HG02943 (cell line): ENCODE results near the gene MUC5B.
"Not testable (repeated sequence)": the region's sequence is repeated elsewhere in the genome, so short reads cannot be mapped to it uniquely, and the experiment has no call there.

Experiments used
- ATAC-seq: cut with Tn5 transposase; IDR thresholded peaks from one replicate; pipeline ENCODE4 v1.9.1; 2021; ENCODE audit warnings: mild to moderate bottlenecking, low read depth, moderate library complexity; ENCODE audit not compliant: unreplicated experiment

The MUC5B gene

DNA sequence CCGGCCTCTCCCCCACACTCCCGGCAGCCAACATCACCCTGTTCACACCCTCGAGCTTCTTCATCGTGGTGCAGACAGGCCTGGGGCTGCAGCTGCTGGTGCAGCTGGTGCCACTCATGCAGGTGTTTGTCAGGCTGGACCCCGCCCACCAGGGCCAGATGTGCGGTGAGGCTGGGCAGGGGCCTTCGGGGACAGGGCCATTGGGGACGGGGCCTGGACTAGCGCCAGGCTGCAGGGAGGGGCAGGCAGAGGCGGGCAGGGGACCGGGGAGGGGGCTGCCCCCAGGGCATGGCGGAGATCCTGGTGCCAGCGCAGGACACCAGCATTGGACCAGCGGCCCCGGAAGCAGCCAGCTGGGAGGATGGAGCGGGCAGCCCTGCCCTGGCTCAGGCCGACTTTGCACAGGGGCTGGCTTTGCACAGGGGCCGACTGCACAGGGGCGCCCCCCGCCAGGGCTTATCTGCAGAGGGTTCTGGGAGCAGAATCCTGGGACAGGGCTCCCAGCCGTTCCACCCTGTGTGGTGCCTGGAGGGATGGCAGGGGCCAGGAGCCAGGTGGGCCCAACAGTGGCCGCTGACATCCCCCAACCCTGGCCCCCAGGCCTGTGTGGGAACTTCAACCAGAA lies 8.6 kb downstream of the MUC5B start:
- no peak for ATAC-seq

DNA sequence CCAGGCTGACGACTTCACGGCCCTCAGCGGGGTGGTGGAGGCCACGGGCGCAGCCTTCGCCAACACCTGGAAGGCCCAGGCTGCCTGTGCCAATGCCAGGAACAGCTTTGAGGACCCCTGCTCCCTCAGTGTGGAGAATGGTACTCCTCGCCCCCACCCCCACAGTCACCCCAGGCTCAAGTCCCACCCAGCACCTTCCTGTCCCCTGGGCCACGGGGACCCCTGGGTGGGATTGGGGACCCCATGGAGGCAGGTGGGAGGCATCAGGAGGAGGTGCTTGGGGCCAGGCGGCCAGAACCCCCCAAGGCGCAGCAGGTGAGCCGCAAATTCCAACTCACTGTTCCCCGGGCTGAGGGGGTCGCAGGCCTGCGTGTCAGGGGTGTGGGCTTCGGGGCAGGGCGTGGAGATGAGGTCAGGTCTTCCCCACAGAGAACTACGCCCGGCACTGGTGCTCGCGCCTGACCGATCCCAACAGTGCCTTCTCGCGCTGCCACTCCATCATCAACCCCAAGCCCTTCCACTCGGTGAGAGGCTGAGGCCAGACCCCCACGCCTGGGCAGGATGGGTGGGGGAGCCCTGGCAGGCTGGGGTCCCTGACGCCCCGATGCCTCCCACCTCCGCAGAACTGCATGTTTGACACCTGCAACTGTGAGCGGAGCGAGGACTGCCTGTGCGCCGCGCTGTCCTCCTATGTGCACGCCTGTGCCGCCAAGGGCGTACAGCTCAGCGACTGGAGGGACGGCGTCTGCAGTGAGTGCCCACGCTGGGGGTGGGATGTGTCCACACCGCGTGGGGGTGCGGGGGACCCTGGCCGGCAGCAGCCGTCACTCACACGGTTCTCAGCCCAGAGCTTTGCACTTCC lies 9.4 kb downstream of the MUC5B start:
- no peak for ATAC-seq

DNA sequence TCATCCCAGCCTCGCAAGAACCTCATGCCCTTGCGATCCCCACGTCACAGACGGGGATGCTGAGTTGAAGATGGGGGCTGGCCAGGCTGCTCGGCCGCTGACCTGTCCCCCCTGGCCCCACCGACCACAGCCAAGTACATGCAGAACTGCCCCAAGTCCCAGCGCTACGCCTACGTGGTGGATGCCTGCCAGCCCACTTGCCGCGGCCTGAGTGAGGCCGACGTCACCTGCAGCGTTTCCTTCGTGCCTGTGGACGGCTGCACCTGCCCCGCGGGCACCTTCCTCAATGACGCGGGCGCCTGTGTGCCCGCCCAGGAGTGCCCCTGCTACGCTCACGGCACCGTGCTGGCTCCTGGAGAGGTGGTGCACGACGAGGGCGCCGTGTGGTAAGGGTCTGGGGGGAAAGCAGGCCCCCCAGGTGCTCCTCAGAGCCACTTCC lies 10.0 kb downstream of the MUC5B start:
- no peak for ATAC-seq

DNA sequence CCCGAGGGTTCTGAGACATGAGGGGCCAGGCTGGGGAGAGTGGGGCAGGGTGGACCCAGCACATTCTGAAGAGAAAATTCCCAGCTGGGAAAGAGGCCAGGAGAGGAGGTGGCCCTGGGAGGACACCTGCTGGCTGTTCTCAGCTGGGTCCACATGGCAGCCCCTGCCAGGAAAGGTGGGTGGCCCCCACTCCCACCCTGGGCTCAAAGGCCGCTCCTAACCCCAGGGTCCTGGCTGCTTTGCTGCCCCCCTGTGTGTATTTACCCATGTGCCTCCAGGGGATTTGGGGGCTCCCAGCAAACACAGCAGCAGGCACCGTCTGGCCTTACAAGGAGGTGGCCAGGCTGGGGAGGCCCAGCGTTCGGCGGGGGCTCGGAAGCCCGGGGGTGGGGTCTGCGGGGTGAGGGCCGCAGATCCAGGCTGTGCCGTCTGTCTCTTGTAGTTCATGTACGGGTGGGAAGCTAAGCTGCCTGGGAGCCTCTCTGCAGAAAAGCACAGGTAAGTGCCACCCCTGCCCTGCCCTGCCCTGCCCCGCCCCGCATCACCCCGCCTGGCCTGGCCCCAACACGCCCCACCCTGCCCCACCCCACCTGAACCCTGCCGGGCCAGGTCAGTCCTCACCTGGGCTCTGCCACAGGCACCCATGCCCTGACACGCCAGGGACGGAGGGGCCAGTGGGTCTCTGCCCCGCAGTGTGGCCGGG lies 10.6 kb downstream of the MUC5B start:
- ATAC-seq: no peak

DNA sequence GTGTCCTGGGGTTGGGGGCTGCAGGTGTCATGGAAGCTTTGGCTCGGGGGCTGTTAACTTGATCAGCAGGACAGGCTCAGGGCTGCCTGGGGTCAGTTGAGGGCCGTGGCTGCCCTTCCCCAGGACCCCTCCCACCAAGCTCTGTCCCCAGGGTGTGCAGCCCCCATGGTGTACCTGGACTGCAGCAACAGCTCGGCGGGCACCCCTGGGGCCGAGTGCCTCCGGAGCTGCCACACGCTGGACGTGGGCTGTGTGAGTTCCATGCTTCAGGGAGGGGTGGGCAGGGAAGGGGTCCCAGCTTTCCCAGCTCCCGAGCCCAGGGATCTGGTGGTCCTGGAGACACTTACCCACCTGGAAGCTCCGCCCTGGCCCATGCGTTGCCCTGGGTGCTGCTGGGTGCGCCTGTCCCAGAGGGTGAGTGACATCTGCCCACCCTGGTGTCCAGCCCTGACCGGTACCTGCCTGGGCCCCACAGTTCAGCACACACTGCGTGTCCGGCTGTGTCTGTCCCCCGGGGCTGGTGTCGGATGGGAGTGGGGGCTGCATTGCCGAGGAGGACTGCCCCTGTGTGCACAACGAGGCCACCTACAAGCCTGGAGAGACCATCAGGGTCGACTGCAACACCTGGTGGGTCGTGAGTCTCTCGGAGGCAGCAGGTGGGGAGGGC lies 11.3 kb downstream of the MUC5B start:
- no peak for ATAC-seq

DNA sequence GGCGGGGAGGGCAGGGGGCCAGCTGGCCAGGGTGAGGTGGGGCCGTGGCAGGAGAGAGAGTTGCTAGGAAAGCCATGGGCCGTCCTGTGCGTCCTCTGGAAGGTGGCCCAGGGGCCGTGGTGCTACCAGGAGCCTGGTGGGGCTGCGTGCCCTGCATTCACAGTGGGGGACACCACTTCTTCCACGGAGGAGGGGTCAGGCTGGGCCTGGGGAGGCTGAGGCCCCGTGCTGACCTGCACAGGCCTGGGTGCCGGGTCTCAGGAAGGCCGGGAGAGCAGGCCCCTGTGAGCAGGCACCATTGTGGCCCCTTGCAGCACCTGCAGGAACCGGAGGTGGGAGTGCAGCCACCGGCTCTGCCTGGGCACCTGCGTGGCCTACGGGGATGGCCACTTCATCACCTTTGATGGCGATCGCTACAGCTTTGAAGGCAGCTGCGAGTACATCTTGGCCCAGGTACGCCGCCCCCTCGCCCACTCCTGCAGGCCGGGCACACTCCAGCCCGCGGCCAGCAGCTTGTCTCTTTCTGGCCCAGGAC lies 12.0 kb downstream of the MUC5B start:
- no peak for ATAC-seq

DNA sequence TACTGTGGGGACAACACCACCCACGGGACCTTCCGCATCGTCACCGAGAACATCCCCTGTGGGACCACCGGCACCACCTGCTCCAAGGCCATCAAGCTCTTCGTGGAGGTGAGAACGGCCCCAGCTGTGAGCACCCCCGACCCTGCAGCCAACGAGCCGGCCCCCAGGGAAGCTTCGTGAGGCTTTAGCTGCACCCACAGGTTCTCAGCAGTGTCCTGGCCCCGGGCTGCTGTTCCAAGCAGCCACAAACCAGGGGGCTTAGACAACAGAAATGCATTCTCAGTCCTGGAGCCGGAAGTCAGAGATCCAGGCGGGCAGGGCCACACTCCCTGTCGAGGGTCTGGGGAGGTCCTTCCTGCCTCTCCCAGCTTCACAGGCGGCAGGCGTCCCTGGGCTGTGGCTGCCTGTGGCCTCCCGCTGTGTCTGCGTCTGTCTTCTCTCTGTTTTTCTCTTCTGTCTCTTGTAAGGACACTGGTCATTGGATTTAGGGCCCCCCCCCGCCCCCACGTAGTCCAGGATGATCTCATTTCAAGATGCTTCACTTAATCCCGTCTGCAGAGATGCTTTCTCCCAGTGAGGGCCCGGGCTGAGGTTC lies 12.5 kb downstream of the MUC5B start:
- ATAC-seq: no peak

DNA sequence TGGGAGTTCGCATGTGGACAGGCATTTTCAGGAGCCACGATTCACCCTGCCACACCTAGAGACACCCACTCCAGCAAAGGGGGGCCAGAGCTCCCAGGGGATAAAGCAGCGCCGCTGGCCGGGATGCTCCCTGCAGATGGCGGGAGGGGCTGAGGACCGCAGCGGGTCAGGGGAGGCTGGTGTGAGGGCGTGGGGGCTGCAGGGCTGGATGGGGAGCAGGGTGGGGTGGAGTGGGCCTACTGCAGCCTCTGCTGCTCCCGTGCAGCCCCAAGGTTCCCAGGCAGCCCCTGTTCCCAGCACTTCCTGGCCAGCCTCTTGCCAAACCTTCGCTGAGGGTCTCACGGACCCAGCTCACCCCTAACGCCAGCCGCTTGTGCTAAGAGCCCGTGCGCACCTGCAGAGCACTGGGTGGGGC lies 13.0 kb downstream of the MUC5B start:
- ATAC-seq: no peak

DNA sequence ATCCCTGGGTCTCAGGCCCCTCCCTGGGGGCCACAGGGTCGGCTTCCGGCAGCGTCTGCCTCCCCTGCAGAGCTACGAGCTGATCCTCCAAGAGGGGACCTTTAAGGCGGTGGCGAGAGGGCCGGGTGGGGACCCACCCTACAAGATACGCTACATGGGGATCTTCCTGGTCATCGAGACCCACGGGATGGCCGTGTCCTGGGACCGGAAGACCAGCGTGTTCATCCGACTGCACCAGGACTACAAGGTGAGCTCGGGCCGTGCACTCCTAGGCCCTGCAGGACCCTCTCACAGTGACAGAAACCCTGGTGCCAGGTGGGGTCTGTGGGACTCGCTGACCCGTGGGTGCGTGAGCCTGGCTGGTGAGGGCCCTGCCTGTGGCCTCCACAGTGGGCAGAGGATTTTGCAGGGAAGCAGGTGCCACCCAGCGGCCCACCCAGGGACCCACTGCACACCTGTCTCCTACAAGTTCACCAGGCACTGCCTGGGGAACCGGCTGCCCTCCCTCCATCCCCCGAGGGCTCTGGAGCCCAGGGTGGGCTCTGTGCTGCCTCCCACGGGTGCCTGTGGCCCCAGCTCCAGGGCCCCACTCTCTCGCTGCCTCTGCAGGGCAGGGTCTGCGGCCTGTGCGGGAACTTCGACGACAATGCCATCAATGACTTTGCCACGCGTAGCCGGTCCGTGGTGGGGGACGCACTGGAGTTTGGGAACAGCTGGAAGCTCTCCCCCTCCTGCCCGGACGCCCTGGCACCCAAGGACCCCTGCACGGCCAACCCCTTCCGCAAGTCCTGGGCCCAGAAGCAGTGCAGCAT lies 13.7 kb downstream of the MUC5B start:
- ATAC-seq: no peak

DNA sequence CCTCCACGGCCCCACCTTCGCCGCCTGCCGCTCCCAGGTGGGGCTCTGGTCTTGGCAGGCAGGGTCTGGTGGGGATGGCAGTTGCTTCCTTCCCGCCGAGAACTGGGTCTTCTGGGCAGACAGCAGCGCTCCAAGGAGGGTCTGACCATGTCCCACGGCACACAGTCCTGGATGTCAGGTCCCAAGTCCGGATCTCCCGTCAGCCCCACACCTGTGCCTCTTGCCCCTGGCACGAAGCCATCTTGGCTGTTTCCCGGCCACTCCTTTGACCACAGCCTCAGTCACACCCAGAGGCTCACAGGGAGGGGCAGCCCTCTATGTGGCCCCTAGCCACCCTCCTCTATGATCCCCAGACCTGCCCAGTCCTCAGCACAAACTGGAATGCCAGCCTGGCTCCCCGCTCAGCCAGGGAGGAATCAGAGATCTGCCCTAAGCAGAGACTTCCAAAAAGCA lies 14.3 kb downstream of the MUC5B start:
- ATAC-seq: no peak

DNA sequence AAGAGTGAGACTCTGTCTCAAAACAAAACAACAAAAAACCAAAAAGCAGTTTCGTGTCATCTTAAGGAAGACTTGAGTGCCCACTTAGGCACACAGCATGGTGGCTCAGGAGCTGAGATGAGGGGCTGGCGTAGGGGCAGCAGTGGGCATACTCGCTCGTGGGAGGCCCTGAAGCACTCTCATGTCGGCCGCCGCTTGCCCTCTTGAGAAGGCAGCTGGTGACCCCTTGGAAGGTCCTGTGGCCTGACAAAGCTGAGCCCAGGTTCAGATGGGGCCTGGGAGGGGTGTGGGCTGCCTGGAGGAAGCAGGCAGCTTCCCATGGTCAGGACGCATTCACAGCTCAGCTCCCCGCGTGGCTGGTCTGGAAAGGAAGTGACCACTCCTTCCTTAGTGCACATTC lies 15.0 kb downstream of the MUC5B start:
- ATAC-seq: no peak

DNA sequence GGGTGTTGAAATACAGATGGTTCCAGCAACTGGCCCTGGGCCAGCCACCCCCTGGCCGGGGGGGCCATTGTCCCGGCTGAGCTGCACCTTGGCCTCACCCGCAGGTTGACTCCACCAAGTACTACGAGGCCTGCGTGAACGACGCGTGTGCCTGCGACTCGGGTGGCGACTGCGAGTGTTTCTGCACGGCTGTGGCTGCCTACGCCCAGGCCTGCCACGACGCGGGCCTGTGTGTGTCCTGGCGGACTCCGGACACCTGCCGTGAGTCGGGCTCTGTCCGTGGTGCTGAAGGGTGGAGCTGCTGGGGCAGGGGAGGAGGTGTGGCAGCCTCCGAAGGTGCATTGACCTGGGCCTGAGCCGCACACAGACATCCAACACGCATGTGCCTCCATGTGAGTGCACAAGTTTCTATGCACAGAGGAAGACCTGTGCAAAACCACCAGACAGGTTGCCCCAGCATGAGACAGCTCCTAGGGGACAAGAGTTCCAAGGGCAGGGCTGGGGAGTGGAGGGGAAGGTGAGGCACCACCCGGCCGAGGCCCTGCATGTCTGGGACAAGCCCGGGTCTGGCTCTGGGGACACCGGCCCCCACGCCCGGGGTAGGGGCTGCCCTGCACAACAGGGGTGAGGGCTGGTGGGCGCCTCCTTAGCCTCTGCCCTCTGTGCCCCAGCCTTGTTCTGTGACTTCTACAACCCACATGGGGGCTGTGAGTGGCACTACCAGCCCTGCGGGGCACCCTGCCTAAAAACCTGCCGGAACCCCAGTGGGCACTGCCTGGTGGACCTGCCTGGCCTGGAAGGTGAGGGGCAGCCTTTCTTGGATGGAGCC lies 16.1 kb downstream of the MUC5B start:
- ATAC-seq: no peak

DNA sequence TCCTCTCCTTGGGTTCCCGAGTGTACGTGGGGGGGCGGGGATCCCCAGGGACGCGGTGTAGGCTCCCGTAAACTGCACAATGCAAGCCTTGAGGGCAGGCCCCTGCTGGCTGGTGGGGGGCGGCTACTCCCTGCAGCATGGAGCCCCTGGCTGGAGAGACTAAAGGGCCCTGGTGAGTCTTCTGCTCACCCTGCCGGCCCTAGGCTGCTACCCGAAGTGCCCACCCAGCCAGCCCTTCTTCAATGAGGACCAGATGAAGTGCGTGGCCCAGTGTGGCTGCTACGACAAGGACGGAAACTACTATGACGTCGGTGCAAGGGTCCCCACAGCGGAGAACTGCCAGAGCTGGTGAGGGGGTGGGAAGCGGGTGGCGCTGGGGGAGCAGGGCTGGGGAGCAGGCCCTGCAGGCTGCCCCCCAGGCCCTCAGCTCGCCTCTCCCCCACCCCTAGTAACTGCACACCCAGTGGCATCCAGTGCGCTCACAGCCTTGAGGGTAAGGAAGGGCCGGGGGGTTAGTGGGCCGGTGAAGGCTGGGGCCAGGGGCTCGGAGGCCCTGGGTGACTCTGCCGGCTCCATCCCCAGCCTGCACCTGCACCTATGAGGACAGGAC lies 16.8 kb downstream of the MUC5B start:
- ATAC-seq: no peak

DNA sequence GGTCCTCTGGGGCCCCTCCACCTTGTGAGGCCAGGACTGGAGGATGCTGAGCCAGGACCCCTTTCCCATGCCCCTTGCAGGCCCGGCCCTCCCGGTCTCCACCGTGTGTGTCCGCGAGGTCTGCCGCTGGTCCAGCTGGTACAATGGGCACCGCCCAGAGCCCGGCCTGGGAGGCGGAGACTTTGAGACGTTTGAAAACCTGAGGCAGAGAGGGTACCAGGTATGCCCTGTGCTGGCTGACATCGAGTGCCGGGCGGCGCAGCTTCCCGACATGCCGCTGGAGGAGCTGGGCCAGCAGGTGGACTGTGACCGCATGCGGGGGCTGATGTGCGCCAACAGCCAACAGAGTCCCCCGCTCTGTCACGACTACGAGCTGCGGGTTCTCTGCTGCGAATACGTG lies 17.9 kb downstream of the MUC5B start:
- no peak for ATAC-seq

DNA sequence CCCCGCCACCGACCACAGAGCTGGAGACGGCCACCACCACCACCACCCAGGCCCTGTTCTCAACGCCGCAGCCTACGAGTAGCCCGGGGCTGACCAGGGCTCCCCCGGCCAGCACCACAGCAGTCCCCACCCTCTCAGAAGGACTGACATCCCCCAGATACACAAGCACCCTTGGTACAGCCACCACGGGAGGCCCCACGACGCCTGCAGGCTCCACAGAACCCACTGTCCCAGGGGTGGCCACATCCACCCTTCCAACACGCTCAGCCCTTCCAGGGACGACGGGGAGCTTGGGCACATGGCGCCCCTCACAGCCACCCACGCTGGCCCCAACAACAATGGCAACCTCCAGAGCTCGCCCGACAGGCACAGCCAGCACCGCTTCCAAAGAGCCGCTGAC lies 18.8 kb downstream of the MUC5B start:
- no peak for ATAC-seq

DNA sequence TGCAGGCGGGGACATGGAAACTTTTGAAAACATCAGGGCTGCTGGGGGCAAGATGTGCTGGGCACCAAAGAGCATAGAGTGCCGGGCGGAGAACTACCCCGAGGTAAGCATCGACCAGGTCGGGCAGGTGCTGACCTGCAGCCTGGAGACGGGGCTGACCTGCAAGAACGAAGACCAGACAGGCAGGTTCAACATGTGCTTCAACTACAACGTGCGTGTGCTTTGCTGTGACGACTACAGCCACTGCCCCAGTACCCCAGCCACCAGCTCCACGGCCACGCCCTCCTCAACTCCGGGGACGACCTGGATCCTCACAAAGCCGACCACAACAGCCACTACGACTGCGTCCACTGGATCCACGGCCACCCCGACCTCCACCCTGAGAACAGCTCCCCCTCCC lies 19.4 kb downstream of the MUC5B start:
- no peak for ATAC-seq

DNA sequence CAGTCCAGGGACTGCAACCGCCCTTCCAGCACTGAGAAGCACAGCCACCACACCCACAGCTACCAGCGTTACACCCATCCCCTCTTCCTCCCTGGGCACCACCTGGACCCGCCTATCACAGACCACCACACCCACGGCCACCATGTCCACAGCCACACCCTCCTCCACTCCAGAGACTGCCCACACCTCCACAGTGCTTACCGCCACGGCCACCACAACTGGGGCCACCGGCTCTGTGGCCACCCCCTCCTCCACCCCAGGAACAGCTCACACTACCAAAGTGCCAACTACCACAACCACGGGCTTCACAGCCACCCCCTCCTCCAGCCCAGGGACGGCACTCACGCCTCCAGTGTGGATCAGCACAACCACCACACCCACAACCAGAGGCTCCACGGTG lies 19.9 kb downstream of the MUC5B start:
- not testable (repeated sequence) for ATAC-seq

DNA sequence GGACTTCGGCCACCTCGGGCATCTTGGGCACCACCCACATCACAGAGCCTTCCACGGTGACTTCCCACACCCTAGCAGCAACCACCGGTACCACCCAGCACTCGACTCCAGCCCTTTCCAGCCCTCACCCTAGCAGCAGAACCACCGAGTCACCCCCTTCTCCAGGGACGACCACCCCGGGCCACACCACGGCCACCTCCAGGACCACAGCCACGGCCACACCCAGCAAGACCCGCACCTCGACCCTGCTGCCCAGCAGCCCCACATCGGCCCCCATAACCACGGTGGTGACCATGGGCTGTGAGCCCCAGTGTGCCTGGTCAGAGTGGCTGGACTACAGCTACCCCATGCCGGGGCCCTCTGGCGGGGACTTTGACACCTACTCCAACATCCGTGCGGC lies 20.7 kb downstream of the MUC5B start:
- not testable (repeated sequence) for ATAC-seq
